Measurements from ENCODE around the gene UBASH3B. TPM values are rescaled to one million over a fixed set of nuclear protein-coding genes. Genes with fewer than 3 reads are reported as not detected.
A peak's percentile ranks its signal among the peaks of the same experiment; 100 is the strongest.

The UBASH3B gene
- total and polyA plus RNA-seq, 2 of the 13 experiments (the other 11 are each of a cell fraction or from before 2014, with no cell fraction given): 4.4 to 7.6 TPM

- TF ChIP-seq NR2F2 (IDR thresholded peaks at IDR 0.05; ENCODE audit: borderline replicate concordance, low read depth) (peak; percentile 66), MED1 (CRISPR knock-in tag; IDR thresholded peaks at IDR 0.05) (peak; percentile 28; the same call in 1 of the 2 replicates), ATF4 (CRISPR knock-in tag; IDR thresholded peaks at IDR 0.05) (no peak), POGK (CRISPR knock-in tag; conservative IDR thresholded peaks at IDR 0.05) (no peak), MIXL1 (CRISPR knock-in tag; IDR thresholded peaks at IDR 0.05) (peak; percentile 12; the same call in 1 of the 2 replicates), ZNF280B (CRISPR knock-in tag; IDR thresholded peaks at IDR 0.05; ENCODE audit: borderline replicate concordance) (no peak), ZHX1 (CRISPR knock-in tag; IDR thresholded peaks at IDR 0.05; ENCODE audit: low read depth) (no peak), SATB2 (CRISPR knock-in tag; IDR thresholded peaks at IDR 0.05) (no peak), XBP1 (CRISPR knock-in tag; IDR thresholded peaks at IDR 0.05) (no peak), HMG20B (CRISPR knock-in tag; conservative IDR thresholded peaks at IDR 0.05) (no peak), SAP130 (CRISPR knock-in tag; IDR thresholded peaks at IDR 0.05; ENCODE audit: low read depth) (peak; percentile 50; the same call in 1 of the 2 replicates), FOXA3 (CRISPR knock-in tag; IDR thresholded peaks at IDR 0.05) (0 out of 2 replicates have a peak, but pooled peaks have one; percentile 6), ZNF44 (CRISPR knock-in tag; IDR thresholded peaks at IDR 0.05) (no peak), NFYC (CRISPR knock-in tag; IDR thresholded peaks at IDR 0.05) (no peak)
Observed at GRCh38 chr11:122676638-122677037, 21.1 kb downstream of the UBASH3B start (continued).

Data from HepG2 (cell line).